GM19452 (cell line): ENCODE data around the gene WTAP.
A peak's percentile ranks its signal among the peaks of the same experiment; 100 is the strongest.
"Not testable (repeated sequence)": the region's sequence is repeated elsewhere in the genome, so short reads cannot be mapped to it uniquely, and the experiment has no call there.

Source experiments
- ATAC-seq: cut with Tn5 transposase; IDR thresholded peaks from one replicate; pipeline ENCODE4 v1.9.1; 2021; ENCODE audit not compliant: unreplicated experiment

The WTAP gene

DNA sequence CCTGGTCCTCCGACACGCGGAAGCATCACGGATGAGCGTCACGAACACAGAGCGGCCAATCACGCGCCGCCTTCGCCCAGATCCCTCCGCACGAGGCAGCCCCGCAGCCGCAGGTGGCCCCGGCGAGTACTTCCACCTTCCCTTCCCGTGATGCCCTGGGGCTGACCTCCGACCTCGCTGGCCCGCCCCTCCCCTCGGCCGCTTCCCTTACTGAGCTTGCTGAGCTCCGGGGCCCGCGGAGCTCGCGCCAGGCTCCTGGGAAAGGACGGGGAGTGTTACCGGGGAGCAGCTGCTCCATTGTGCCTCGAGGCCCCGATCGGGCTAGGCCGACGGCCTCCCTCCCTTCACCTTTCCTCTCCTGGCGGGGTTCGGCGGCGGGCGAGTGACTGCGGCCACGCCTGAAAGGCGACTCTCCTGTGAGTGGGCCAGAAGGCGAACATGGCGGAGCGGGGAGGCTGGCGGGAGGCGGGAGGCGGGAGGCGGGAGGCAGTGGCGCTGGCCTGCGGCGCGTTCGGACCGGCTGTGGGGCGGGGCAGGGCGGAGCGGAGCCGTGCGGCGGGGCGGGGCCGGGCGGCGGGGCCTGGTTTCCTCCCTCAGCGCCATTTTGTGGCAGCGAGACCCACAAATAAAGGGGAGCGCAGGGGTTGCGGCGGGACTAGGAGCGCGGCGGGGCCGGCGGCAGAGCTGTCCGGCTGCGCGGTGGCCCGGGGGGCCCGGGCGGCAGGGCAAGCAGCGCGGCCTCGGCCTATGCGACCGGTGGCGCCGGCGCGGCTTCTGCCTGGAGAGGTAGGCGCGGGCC is at the start of gene WTAP:
WTAP (plus strand) TSS at position 589 of the 799 bp plus-strand sequence. CDS start 8,760 bp downstream, outside the sequence.
- peak; percentile 79 for ATAC-seq

DNA sequence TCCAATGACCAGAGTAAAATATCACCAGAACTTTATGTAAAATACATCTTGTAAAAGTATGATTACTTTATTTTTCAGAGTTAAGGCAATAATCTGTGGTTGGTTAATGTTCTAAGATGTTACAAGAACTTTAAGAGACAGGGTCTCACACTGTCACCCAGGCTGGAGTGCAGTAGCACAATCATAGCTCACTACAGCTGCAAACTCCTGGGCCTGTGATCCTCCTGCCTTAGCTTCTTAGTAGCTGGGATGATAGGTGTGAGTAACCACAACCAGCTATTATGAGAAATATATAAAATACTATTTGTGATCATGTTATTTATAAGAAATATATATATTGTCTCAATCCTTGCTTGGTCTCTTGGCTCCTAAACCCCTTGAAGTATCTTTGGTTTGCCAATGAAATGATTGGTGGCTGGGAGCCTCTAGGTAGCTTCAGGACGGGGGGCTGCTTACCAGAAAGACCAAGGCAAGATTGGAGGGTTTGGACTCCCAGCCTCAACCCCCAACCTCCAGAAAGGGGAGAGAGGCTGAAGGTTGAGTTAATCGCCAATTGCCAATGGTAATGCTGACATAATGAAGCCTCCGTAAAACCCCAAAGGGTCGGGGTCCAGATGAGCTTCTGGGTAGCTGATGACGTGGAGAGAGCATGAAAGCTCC is 49.7 kb upstream of the WTAP start:
- ATAC-seq: no peak

DNA sequence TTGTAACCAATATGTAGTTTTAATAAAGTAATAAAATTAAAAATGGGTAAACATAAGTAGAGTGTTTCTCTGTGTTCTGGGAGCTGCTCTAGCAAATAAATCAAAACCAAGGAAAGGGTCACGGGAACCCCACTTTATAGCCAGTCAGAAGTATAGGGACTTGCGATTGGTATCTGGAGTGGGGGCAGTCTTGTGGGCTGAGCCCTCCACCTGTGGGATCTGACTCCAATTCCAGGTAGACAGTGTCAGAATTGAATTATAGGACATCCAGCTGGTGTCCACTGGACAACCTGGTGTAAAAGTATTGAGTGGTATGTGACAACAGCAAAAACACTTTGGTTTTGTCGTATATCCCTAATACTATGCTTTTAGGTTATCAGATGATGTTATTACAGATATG is 48.7 kb upstream of the WTAP start:
- no peak for ATAC-seq

DNA sequence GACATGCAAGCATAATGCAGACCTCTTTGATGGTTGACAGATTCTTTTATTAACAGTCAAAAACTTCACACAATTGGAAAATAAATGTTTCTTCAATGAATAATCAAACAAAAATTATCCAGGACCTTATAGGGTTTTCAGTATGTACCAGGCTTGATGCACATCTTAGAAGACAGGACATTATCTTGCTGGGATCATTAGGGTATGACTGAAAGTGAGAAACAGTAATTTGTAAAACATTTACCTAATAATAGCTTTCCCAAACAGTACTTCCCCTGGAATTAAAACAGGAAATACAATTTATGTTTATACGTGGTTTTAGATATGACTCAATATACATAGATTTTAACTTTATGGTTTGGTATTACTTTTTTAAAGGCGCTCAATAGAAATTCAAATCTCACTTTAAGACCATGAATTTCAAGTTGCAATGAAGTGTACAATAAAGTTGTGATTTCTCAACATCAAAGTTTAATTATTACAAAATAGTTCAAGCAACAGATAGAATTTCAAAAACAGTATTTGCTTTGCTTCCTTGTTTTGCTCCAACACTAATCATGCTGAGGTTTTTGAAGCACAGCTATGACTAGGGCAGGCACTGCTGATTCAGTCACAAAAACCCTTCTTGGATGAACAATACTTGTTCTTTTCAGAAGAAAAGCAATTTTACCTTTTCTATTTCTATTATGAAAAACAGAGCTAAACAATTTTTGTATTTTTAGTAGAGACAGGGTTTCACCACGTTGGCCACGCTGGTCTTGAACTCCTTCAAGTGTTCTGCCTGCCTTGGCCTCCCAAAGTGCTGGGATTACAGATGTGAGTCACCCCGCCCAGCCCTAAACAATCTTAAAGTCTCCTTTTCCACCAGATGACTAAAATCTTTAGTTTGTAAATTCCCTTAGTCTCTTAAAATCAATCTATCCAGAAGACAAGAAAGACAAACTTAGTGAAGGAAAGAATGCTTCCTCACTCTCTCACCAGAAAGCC is 47.9 kb upstream of the WTAP start:
- no peak for ATAC-seq

DNA sequence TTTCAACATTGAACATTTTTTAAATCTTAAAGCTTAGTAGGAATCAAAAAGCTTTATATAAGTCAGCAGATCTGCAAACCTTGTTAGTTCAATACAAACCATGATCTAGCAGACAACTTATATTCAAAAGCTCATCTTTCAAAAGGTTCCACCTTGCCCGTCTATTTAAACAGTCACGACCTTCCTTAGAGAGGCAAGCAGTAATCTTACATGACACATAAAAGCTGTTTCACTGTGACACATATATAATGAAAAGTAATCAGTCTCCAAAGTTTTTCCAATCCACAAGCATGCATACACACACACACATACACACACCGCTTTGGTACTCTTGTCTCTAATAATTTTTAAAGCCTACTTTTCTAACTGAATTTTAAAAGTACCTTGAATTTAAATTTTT is 47.2 kb upstream of the WTAP start:
- ATAC-seq: no peak

DNA sequence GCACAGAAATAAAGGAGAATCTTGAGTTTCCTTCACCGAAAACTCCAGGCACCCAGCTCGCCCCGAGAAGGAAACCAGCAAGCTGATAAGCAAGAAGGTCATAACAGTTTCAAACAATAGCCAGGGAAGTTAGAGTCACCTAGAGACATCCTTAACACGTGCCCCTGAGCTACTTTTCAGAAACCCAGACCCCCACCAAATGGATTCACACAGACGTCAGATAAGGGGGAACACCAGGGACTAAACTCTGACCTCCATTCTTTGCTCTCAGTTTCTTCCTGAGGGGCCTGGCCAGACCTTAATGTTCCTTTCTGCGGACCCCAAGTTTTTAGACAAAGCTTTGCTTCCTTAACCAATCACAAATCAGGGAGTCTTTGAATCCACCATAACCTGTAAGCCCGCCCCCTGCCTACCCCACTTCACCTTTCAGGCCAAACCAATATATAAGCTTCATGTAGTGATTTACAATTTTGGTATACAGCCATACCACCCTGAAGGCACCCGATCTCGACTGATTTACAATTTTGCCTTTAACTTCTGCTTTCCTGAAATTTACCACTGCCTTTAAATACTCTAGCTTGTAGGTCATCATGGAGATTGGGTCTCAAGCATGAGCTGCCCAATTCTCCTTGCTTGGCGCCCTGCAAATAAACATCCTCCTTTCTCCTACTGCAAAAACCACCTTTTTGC is 46.0 kb upstream of the WTAP start:
- ATAC-seq: no peak

DNA sequence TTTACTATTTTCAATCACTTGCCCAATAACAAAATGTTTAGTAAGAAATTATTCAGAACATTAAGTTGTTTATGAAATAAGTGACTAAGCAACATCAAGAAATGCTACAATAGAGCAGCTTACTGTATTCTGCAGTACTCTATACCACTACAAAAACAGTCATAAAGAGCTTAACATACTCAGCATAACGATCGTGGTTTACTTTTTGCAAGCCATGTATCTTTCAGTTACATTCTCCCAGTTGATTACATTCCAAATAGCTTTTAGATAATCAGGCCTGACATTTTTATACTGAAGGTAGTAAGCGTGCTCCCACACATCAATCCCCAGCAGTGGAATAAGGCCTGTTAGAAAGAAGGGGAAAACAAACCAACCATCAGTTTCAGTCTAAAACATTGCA is 45.0 kb upstream of the WTAP start:
- no peak for ATAC-seq

DNA sequence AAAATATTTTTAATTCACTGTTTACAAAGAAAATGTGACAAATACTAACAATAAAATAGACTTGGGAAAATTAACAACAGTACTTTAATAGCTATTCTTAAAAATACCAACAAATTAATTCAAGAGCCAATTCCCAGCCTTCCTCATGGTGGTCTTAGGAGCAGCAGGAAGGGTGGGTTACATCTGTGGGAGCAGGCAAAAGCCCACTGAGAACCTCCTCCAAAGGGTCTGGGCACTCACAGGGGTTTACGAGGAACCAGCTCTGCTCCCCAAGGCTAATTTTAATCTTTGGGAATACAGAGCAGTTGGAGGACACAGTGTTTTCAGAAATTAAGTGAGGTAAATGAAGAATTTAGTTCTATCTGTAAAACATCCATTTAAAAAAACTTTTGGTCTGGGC is 44.5 kb upstream of the WTAP start:
- no peak for ATAC-seq

DNA sequence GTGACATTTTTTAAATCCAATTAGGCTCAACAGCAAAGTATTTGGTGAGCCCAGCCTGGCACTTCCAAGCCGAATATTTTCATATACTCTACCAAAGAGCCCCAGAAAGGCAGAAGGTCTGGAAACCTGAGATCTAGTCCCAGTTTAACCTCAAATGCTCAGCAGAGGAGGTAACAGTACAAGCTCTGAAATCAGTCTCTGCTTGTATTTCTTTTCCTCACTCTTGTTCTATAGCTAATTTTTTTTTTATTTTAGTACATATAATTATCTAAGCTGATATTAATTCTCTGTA is 43.3 kb upstream of the WTAP start:
- ATAC-seq: no peak

DNA sequence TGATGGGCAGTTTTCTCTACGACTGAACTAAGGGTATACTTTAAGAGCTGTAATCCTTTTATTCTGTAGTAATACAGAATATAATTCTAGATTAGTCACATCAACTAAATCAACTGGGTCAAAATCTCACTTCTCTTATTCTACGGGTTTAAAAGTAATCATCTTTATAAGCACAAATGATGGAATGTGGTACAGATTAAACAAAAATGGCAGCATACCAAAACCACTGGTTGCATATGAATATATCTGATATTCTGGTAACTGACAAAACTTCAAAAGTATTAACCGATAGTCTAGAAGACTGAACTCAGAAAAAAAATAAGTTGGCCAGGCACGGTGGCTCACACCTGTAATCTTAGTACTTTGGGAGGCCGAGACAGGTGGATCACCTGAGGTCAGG is 41.3 kb upstream of the WTAP start:
- no peak for ATAC-seq

DNA sequence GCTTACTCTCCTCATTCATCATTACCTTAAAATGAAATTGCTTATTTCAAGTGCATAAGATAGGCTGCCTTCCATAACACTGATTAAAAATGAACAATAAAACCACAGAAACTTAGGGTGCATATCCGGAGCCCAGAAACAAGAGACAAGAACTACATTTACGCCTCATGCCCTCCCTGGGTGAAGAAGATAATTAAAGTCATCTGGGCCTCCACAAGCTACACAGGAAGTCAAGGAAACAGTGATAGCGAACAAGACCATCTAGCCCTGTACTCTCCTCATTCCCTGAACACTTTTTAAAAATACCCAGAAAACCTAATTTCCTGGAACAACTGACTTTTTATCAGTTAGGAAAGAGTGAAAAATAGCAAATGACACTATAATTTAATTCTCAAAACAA is 40.6 kb upstream of the WTAP start:
- ATAC-seq: no peak

DNA sequence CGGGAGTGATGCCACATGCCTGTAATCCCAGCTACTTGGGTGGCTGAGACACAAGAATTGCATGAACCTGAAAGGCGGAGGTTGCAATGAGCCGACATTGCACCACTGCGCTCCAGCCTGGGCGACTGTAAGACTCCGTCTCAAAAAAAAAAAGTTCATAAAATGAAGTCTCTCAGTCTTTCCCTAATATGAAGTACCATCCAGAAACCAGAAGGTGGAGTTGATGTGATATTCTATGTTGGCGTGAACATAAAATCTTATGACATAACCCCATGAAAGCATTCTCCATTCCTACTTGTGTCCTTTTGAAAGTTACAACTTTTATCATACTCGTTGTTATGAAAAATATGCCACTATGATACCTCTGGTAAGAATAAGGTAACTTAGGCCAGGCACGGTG is 40.0 kb upstream of the WTAP start:
- no peak for ATAC-seq

DNA sequence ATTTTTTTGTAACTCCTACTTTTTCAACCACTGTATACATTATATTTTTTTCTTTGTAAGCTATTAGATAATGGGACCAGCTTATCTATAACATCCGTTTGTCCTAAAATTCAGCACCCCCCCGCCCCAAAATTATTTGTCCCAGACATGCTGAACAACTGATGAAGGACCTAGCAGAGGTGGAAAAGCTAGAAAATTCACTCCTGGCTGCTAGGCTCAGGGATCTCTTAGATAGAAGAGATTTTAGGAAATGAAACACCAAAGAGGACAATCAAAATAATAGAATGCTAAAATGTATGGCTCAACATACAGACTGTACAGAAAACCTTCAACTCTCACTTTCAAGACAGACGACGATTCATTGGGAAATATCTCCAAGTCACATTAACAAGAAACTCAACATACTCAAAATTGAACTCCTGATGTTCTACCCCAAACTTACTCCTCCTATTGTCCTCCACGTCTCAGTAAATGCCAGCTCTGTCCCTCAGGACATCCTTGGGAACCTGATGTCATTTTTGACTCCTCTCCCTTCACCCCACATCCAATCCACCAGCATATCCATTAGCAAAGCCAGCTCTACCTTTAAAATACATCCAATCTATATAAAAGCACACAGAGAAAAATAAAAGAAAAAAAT is 38.9 kb upstream of the WTAP start:
- no peak for ATAC-seq

DNA sequence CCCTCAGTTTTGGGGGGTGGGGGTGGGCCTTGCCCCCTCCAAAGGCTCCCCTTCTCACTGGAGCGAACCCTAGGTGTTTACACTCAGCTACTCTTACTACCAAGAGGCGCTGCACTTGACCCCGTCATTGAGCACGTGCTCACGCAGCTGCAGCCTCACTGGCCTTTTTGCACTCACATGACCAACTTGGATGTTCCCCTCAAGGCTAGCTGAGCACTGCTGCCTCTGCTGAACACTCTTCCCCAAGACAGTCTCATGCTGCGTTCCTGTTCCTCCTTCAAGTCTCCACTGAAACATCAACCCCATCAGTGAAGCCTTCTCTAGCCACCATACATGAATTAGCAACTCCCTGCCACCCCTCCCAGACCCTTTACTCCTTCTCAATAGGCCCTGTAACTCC is 38.3 kb upstream of the WTAP start:
- no peak for ATAC-seq

DNA sequence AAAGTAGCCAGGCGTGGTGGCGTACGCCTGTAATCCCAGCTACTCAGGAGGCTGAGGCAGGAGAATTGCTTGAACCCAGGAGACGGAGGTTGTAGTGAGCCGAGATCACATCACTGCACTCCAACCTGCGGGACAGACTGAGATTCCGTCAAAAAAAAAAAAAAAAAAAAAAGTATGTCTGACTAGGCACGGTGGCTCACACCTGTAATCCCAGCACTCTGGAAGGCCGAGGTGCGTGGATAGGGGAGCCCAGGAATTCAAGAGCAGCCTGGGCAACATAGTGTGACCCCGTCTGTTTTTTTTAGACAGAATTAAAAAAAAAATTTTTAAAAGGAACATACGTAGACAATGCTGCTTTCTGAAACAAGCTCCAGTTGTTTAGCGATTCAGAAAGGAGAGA is 37.2 kb upstream of the WTAP start:
- not testable (repeated sequence) for ATAC-seq

DNA sequence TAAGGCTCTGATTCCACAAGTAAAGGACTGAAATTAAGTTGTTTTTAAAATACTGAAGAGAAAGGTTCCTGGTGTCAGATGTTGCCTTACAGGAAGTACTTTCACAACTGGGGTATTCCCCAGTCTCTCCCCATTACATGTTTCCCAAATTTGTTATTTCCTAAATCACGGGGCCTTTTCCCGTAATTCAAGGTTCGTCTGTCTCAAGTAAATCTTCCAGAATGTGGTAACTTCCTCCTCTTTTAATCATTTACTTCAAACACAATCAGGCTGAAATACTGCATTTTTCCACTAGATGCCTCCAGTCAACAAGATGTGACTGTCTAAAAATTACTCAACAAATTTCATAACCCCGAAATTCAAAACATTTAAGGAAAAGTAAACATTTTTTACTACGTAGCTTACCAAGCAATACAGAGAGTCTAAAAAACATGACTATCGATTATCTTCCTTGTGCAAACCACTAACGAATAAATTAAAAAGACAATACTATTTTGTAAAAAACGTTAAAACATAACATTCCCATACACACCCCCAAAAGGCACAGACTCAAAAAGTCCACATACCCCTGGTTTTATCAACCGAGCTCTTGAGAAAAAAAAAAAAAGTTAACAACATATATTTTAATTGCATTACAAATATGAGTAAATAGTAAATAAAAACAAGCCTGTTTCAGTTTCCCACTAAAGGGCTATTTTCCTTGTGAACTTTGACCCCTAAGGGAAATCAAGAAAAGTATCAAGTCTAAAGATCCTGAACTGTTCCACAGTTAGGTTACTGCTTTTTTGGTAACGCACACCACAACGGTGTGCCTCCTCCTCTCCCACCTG is 36.0 kb upstream of the WTAP start:
- no peak for ATAC-seq

DNA sequence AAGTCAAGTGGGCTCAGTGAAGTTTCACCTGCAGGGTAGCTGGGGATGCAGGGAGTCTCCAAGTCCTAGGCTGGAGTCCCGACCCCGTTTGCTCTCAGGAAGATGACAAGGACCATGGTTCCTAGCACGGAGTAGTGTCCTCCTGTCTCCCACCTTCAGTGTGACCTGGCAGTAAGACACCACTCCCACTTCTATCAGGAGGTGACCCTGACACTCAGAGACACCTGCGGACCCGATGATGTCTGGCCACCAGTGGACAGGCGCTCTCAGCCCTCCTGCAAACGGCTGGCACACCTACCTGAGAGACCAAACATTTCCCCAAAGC is 35.4 kb upstream of the WTAP start:
- no peak for ATAC-seq

DNA sequence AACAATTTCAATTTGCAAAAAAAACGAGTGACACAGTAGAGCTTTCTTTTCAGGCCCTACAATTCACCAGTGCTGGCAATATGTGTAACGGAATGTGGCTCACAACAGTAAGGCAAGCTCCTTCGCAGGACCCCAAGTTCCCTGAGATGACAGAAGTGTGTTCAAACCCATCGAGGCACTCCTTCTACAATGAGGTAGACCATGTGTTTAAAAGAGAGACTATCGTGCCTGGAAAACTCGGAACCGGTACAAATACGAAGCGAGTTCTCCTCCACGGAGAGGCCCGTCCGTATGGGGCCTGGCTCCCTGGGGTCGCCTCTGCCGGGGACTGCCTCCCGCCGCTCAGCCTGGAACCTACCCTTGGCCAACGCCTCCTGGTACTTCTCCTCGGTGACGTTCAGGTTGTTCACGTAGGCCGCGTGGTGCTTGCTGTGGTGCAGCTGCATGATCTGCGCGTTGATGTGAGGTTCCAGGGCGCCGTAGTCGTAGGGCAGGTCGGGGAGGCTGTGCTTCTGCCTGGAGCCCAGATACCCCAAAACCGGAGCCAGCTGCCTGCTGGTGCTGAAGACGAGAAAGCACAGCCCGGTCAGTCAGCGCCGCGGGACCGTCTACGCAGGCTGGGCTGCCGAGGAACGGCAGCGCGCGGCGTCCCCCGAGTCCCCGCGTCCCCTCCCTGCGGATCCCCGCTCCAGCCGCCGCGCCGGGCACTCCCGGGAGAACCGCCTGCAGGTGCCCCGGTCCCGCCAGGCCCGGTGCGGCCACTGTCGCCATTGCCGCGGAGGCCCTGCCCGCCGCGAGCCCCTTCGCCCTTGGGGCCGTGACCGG is 34.8 kb upstream of the WTAP start:
- peak; percentile 40 for ATAC-seq
